HG03280 (cell line): ENCODE data around the gene KCNN2.

ENCODE experiments used
- ATAC-seq: cut with Tn5 transposase; IDR thresholded peaks from one replicate; pipeline ENCODE4 v1.9.1; 2021; ENCODE audit warnings: mild to moderate bottlenecking, moderate library complexity; ENCODE audit not compliant: unreplicated experiment

KCNN2 gene

DNA sequence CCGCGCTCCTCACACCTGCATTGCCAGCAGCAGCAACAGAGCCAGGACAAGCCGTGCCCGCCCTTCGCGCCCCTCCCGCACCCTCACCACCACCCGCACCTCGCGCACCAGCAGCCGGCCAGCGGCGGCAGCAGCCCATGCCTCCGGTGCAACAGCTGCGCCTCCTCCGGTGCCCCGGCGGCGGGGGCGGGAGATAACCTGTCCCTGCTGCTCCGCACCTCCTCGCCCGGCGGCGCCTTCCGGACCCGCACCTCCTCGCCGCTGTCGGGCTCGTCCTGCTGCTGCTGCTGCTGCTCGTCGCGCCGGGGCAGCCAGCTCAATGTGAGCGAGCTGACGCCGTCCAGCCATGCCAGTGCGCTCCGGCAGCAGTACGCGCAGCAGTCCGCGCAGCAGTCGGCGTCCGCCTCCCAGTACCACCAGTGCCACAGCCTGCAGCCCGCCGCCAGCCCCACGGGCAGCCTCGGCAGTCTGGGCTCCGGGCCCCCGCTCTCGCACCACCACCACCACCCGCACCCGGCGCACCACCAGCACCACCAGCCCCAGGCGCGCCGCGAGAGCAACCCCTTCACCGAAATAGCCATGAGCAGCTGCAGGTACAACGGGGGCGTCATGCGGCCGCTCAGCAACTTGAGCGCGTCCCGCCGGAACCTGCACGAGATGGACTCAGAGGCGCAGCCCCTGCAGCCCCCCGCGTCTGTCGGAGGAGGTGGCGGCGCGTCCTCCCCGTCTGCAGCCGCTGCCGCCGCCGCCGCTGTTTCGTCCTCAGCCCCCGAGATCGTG lies 517 bp downstream of the KCNN2 start:
- ATAC-seq, result no peak

DNA sequence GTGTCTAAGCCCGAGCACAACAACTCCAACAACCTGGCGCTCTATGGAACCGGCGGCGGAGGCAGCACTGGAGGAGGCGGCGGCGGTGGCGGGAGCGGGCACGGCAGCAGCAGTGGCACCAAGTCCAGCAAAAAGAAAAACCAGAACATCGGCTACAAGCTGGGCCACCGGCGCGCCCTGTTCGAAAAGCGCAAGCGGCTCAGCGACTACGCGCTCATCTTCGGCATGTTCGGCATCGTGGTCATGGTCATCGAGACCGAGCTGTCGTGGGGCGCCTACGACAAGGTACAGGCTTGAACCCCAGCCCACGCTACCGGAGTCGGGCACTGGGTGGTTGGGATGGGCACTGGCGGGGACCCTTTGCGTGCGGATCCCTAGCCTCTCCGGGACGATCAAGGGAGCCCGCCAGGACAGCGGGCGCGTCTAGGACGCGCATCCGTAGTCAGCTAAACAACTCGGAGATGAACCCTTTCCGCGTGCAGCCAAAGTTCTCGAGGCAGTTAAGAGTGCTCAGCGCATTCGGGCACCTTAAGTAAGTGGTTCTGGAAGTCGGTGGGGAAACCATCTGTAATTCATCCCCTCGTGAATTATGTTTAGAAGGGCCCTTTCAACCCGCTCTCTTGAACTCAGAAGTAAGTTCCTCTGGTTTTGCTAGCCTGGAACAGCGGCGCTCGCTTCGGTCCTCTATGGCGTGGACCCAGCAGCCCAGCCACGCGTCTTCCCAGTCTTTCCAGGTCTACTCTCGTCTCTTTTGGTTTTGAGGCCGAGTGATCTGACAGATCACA lies 1.3 kb downstream of the KCNN2 start:
- no peak for ATAC-seq

DNA sequence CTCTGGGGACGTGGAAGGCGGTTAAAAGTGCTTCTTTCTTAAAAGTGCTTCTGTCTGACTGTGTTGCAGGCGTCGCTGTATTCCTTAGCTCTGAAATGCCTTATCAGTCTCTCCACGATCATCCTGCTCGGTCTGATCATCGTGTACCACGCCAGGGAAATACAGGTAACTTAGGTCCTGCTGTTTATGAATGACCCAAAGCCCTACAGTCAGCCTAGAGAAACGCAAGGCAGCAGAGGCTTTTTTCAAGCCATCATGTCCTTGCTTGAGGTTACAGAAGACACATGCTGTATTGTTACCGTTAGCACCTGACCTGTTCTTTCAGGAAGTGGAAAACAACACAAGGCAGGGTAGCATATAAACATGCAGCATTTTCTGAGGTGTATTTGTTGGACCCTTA lies 2.0 kb downstream of the KCNN2 start:
- no peak for ATAC-seq

DNA sequence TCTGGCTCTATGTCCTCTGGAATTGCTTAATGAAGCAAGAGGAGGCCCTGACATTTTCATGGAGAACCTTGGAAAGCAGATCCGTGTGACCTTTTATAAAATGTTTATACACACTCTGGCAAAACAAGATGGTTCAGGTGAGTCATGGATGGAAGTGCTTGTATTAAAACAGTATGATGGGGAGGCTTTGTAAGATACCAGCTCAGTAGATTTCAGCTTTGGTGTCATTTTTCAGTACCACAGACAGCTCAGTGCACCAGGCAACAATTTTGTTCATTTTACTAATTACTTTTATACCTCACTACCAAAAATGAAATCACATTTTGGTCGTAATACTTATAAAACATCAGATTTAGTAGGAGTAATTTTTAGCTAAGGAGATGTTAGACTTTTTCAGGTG lies 5.2 kb downstream of the KCNN2 start:
- ATAC-seq, result no peak

DNA sequence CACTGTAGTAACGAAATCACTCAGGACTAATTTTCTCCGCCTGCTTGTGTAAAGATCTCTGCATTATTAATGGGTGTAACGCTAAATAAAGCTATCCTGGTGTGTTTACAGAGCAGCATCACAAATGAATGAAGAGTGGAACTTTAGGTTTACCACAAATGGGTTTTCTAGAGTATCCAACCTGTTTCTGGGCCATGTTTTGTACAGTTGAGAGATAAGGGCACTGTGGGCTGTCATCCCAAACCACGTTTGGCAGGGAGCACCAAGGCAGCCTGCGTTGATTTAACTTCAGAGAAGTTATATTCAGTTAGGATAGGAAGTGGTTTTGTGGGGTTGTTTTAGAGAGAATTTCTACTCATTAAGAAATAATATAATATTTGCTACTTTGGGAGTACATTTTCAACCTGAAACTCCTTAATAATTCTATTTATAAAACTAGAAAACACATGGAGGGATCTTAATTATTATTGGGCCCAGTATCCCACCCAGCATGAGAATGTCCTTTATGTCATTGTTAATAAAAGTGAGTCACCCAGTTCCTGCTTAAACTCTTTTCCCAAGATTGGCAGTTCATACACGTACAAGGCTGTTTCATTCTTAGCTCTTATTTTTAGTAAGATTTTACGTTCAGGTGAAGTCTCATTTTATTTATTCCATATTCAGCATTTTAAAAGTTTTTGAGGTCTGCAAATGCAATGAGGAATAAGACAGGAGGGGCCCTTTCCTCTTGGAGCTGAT lies 8.0 kb downstream of the KCNN2 start:
- ATAC-seq, result no peak

DNA sequence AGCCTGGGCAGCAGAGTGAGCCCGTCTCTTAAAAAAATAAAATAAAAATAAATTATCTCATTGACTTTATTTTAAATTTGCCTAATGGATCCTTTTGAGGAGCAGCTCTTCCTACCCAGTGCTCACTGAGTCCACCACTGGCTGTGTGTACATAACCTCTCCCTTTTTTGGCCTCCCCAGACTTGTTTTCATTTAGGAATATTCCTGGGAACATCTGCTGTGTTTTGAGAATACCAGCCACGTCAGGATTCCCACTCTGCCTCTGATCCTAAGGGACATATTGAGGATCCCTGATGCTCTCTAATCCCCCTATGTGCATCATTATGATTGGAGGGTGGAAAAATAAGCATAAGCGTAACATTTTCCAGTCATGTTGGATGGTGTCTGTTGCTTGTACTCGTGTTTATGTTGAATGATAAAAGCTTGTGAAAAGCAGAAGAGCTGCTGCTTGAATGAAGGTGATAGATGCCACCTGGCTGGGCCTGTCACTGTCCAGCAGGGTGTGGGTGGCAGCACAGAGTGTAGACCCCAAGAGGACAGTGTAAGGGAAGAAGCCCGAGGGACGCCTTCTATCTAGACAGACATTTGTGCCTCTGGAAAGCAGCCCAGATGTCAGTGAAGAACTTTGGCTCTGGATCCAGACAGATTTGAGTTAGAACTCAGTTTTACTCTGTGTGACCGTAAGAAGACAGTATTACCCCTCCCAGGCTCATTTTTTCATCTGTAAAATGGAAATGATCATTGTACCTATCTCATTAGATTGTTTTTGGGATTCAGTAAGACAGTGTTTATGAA lies 15.4 kb downstream of the KCNN2 start:
- ATAC-seq, result no peak

DNA sequence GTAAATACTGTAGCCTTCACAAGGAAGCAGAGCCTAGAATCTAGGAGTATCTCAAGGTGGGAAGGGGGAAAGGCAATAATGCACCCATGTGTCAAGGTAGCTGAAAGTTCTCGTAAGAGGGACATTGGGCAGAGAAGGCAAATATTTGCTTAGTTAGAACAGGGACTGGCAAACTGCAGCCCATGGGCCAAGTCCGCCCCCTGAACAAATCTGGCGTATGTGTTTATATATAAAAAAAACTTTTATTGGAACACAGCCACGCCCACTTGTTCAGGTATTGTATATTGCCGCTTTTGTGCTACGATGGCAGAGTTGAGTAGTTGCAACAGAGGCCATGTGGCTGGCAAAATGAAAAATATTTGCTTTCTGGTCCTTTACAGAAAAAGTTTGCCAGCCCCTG lies 16.1 kb downstream of the KCNN2 start:
- ATAC-seq, result no peak

DNA sequence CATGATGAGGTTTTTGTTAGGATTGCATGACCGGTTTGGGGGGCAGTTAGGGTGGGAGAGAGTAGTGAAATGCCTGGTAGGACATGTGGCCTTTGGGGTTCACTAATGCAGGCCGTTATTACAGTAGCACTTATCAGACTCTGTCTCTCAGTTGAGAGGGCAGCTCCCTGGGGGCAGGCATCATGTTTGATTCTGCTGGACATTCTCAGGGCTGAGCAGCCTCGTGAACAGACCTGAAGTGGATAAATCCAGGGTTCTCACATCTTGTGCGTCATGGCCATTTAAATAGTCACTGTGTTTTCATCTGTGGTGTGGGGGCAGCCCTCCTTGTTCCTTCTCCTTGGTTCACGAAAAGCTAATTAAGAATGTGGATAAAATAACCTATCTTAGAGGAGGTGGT lies 18.9 kb downstream of the KCNN2 start:
- no peak for ATAC-seq

DNA sequence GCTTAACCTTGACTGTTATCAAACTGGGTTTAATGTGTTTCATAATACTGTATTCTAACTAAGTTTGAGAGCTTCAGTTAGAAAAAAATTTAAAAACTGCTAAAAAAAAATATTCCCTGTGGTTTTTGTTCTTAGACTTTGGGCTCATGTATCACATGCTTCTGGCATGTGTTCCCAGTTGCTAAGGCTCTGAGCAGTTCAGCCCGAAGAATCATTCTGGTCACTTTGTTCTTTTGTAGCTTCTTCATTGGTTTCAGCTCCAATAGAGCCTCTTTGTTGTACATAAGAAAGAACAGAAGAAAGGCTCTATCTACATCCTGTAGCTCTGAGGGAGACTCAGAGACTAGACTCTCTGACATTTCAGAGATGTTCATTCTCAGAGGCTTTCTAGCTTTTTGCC lies 25.6 kb downstream of the KCNN2 start:
- no peak for ATAC-seq

DNA sequence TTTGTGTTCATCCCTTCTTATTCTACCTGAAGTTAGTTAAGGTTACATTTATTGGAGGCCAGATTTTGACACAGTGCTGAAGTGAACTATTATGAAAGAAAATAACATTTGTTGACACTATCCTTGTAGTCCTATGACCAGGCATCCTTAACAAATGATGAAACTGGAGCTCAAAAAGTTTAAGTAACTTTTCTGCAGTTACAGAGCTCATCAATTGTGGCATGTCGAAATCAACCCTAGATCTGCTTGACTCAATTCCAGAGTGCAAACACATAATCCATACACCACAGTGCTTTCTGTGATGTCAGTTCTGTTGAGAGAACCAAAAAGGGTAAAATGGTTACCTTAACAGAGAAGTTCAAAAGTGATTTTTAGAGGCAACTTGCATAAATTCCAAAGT lies 28.6 kb downstream of the KCNN2 start:
- ATAC-seq, result no peak

DNA sequence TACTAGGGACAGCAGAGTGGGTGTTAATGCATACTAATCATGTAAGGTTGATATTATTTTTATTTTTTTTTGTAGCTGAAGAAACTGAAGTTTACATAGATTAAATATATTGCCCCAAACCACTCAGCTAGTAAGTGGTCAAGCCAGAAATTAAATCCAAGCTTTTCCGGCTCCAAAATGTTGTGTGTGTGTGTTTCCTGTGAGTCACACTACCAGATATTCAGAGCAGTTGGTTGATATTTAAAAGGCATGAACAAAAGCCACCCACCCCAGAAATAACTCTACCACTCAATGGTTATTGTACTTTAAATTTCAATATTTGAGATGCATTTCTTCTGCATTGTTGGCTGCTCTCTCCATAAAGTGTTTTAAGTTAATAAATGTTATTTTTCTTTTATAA lies 29.5 kb downstream of the KCNN2 start:
- ATAC-seq, result no peak

DNA sequence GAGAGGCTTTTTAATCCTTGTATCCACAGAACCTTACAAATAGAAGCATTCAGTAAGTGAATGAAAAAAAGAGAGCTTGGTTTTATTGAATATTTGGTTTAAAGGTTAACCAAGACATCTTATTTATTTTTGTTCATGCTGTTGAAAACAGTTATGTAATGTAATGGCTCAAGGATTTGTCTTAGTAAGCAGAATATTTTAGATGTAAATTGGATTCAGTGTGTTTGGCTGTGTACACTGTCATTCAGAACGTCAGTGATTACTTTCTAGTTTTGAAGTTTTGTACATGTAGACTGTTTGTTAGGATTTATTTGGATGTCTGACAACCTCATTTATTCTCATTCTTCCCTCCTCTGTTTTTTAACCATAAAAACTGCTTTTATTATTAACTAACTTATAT lies 31.3 kb downstream of the KCNN2 start:
- ATAC-seq, result no peak

DNA sequence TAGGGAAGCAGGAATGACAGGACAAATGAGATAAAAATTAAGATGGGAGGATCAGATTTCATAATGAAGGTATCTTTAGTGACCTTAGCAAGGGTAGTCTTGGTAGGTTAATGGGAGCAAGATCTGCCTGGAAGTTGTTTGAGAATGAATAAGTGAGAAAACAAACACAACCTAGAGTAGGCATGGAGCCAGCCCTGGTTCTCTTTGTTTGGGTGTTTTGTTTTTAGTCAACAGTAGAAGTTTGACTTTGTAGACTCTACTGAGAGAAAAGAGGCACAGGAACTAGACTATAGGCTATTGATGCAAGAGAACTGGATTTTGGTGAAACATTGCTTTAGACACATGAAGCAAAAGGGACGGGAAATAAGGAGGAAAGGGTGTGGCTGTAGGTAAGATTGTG lies 40.3 kb downstream of the KCNN2 start:
- no peak for ATAC-seq

DNA sequence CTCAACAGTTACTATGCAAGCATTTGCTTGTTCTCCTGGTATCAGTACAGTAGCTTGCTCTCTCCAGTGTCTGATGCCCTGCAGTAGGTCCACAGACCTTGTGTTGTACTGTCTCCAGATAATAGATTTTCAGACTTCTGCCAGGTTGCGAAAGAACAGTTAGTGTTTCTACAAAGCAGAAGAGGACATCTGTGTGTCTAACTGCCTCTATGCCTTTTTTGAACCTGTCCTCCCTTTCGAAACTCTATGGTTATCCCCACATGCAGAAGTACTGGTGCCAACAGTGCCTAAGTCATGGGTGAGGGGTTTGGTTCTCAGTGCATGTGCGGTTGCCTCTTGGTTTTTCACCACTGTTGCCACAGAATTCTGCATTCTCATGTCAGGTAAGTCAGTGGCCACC lies 45.9 kb downstream of the KCNN2 start:
- ATAC-seq, result no peak

DNA sequence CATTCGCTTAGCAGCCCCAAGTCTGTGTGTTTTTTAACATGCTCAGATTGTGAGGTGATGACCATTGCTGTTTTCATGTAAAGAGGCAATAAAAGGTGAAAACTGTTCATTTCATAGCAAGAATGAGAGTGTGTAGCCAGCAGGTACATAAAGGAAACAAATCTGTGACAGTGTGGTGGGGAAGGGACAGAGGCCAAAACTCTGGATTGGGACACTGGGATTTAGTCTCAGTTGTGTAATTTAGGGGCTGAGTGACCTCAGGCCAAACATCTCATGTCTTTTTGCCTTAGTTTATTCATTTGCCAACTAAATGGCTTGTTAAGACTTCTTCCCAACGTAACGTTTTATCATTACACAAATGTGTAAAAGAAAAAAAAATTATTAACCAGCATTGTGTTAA lies 47.0 kb downstream of the KCNN2 start:
- ATAC-seq, result no peak

DNA sequence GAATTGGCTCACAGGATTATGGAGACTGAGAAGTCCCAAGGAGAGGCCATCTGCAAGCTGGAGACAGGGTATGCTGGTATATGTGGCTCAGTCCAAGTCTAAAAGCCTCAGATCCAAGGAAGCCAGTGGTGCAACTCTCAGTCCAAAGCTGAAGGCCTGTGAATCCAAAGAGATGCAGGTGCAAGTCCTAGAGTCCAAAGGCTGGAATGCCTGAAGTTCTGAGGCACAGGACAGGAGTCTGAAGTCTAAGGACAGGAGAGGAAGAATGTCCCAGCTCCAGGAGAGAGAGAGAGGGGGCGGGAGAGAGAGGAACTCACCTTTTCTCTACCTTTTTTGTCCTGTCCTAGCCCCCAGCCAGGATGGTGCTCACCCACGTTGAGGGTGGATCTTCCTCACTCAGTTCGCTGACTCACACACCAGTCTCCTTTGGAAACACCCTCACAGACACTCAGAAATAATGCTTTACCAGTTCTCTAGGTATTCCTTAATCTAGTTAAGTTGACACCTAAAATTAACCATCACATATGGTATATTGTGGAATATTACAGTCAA lies 49.6 kb downstream of the KCNN2 start:
- no peak for ATAC-seq

DNA sequence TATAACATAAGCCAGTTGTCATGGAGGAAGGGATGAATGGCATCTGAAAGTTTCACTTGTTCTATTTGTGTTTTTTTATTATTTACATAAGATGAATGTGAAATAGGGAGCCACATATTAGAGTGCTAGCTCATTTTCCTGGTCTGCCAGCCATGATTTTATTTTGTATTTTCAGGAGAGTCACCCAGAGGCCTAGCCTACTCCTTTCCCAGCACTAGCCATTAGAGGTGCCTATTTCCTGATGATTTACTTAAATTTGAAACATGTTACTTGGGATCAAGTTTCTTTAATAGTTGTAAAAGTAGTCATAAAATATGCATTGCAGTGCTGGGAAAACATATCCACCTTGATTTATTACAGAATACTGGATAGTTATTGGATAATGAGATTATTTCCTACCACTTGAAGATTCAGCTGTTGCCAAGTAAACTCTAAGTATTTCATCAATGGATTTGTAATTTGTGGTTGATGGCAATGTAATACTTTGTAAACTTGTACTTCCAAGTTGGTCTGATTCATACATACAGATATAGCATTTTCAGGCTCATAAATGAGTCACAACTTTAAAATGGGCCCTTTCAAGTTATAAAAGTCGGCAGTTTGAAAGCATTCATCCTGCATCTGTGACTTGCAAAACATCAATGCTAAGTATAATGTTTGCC lies 50.8 kb downstream of the KCNN2 start:
- ATAC-seq, result no peak

DNA sequence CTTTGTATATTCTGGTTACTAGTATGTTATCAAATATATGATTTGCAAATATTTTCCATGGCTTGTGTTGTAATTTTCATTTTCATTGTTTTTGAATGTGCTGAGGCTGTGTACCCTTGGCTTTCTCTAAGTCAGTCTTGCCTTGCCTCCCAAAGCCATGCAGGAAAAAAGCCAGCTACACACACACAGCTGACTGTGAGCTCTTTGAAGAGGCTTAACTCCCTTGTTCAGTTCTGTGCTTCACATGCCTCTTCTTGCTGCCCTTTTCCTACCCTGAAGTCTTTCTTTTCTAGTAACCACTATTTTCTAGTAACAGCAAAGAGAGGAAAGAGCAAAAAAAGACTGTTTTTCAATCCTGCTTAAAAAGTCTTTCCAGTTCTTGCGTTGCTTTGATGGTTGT lies 53.9 kb downstream of the KCNN2 start:
- no peak for ATAC-seq

DNA sequence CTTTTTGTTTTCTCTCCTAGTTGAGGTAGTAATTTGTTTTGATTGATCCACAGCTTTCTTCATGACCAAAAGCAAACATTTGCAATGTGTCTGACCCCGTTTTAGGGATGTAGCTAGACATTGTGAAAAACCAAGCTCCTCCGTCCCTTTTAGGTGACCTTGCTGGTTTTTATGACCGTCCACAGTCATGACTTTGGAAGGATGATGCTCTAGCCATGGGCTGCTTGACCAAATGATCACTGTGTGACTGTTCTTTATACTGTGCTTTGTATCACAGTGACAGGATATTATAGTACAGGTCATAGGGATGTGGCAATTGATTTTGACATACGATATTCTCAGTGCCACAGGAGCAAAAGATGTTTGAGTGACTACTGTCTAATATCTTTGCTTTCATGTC lies 54.4 kb downstream of the KCNN2 start:
- no peak for ATAC-seq

DNA sequence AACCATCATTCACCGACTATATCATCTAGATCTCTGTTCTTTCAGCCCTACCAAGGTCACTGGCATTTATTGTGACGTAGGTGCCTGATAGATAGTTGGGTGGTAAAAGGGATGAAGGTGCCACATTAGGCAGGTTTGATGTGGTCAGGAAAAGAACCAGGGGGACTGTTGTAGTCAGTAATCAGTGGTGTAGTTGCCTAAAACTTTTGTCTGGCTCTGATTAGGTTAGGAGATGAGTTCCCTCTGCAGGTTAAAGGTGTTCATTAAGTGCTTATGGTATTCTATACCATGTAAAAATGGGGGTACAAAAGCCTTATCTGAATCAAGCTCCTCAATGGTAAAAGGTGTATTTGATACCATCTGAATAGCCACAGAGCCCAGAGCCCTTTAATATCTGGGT lies 55.6 kb downstream of the KCNN2 start:
- no peak for ATAC-seq
